GM12878 (cell line): Measurements from ENCODE around the gene ALG12. TPM values are rescaled to one million over a fixed set of nuclear protein-coding genes. Genes with fewer than 3 reads are reported as not detected.
A peak's percentile ranks its signal among the peaks of the same experiment; 100 is the strongest.
"Not testable (repeated sequence)": the region's sequence is repeated elsewhere in the genome, so short reads cannot be mapped to it uniquely, and the experiment has no call there.

Source experiments
- ATAC-seq: fragments of 200-7000 bp; cut with Tn5 transposase; 3 replicates; pipeline ENCODE4 v1.9.1; 2020; ENCODE audit warnings: mild to moderate bottlenecking, moderate library complexity
- BruUV-seq: library from RNA; stranded (reverse); fragments of 400-500 nt; replicated peaks from 2 replicates; lab custom pipeline; 2021; lab: Mats Ljungman, UMichigan
- CTCF ChIA-PET: fragments of 300-600 bp; sonication (Branson Sonifier 250); formaldehyde crosslinking; extraction: SDS; loops from one replicate; lab custom pipeline; 2021; ENCODE audit warnings: inconsistent platforms; lab: Yijun Ruan, JAX
- POLR2A ChIA-PET: fragments of 350-600 bp; formaldehyde crosslinking; extraction: SDS; loops from one replicate; lab custom pipeline; 2021; ENCODE audit warnings: inconsistent platforms; lab: Charles Lee
- RAD21 ChIA-PET: fragments of 300-600 bp; sonication (Branson Sonifier 250); formaldehyde crosslinking; loops from one replicate; lab custom pipeline; 2023; ENCODE audit warnings: antibody characterized with exemption; ENCODE audit not compliant: unreplicated experiment; lab: Charles Lee
- SMC1A ChIA-PET: fragments of 300-600 bp; sonication (Branson Sonifier 250); formaldehyde crosslinking; loops from one replicate; lab custom pipeline; 2023; ENCODE audit not compliant: unreplicated experiment, uncharacterized antibody; lab: Charles Lee
- DNase-seq: peaks from one replicate; pipeline ENCODE4 v3.0.0-alpha.2; 2011; ENCODE audit warnings: low read depth, low spot score
- FAIRE-seq: peaks from 3 replicates; lab custom pipeline; 2011; peaks lifted over from hg19 to GRCh38; lab: Jason Lieb, UNC
- H2AFZ ChIP-seq: 2 replicates; pipeline ENCODE4 v1.6.0; 2011; ENCODE audit warnings: low read depth, low read length, control low read depth; ENCODE audit not compliant: control insufficient read depth
- H3K27ac ChIP-seq: 2 replicates; pipeline ENCODE4 v1.5.1; 2011; ENCODE audit warnings: control low read depth; ENCODE audit not compliant: control insufficient read depth, insufficient read depth
- H3K27me3 ChIP-seq, 2 experiments: replicated peaks in 1 of 2; 2 replicates each; pipeline versions ENCODE4 v1.6.0 to v1.6.1; 2011; ENCODE audit warnings: low read length in 1 of 2; ENCODE audit not compliant: control insufficient read depth in 2 of 2, insufficient read depth in 2 of 2
- H3K36me3 ChIP-seq, 2 experiments: 2 replicates each; pipeline ENCODE4 v1.5.1; 2011; ENCODE audit warnings: low read length in 1 of 2; ENCODE audit not compliant: control insufficient read depth in 2 of 2, insufficient read depth in 2 of 2
- H3K4me1 ChIP-seq: 2 replicates; pipeline ENCODE4 v1.6.1; 2011; ENCODE audit warnings: mild to moderate bottlenecking, low read length, moderate library complexity, mixed read lengths; ENCODE audit not compliant: control insufficient read depth, insufficient read depth
- H3K4me2 ChIP-seq: 2 replicates; pipeline ENCODE4 v1.6.0; 2011; ENCODE audit warnings: control low read depth; ENCODE audit not compliant: control insufficient read depth, insufficient read depth
- H3K4me3 ChIP-seq: fragments of 200-600 bp; sonication (generic); 2 replicates; pipeline ENCODE4 v1.5.1; 2016
- H3K79me2 ChIP-seq: 2 replicates; pipeline ENCODE4 v1.6.0; 2011; ENCODE audit warnings: low read length; ENCODE audit not compliant: control insufficient read depth, insufficient read depth
- H3K9ac ChIP-seq: 2 replicates; pipeline ENCODE4 v1.8.0; 2011; ENCODE audit warnings: low read length, control low read depth, mixed read lengths; ENCODE audit not compliant: control insufficient read depth, insufficient read depth
- H3K9me3 ChIP-seq: replicated peaks from 3 replicates; pipeline ENCODE4 v1.5.1; 2011; ENCODE audit warnings: mild to moderate bottlenecking, low read length; ENCODE audit not compliant: control insufficient read depth, insufficient read depth
- H4K20me1 ChIP-seq: 2 replicates; pipeline ENCODE4 v1.6.0; 2011; ENCODE audit not compliant: control insufficient read depth, insufficient read depth
- CHD2 ChIP-seq: IDR thresholded peaks from 2 replicates; pipeline ENCODE4 v1.6.1; 2011; ENCODE audit warnings: low read depth, low read length, improper control_type of control experiment, borderline replicate concordance
- CREB1 ChIP-seq: IDR thresholded peaks from 2 replicates; pipeline ENCODE4 v1.6.1; 2012; ENCODE audit warnings: low read depth, mild to moderate bottlenecking, inconsistent platforms
- CREM ChIP-seq: IDR thresholded peaks from 2 replicates; pipeline ENCODE4 v1.6.1; 2014; ENCODE audit warnings: antibody characterized with exemption, low read depth
- GABPA ChIP-seq: IDR thresholded peaks from 2 replicates; pipeline ENCODE4 v1.6.1; 2014; ENCODE audit warnings: antibody characterized with exemption, low read depth, mild to moderate bottlenecking, inconsistent platforms
- HCFC1 ChIP-seq: fragments of 150-350 bp; IDR thresholded peaks from 2 replicates; pipeline ENCODE4 v1.6.1; 2014; ENCODE audit warnings: low read length
- MXI1 ChIP-seq: fragments of 150-350 bp; IDR thresholded peaks from 2 replicates; pipeline ENCODE4 v1.6.1; 2011; ENCODE audit warnings: low read depth, mild to moderate bottlenecking, inconsistent platforms, low read length, improper control_type of control experiment
- NFIC ChIP-seq: IDR thresholded peaks from 2 replicates; pipeline ENCODE4 v1.6.1; 2012; ENCODE audit warnings: low read depth, mild to moderate bottlenecking, inconsistent platforms, low read length, moderate library complexity
- RUNX3 ChIP-seq: IDR thresholded peaks from 2 replicates; pipeline ENCODE4 v1.6.1; 2012; ENCODE audit warnings: low read length, inconsistent platforms
- SIX5 ChIP-seq: IDR thresholded peaks from 2 replicates; pipeline ENCODE4 v1.6.1; 2011; ENCODE audit warnings: mild to moderate bottlenecking, low read depth, low read length, moderate library complexity; ENCODE audit not compliant: severe bottlenecking
- SP1 ChIP-seq: IDR thresholded peaks from one replicate; pipeline ENCODE4 v1.6.1; 2011; ENCODE audit warnings: low read depth, low read length
- SRF ChIP-seq, 2 experiments: IDR thresholded peaks; 2 replicates each; pipeline ENCODE4 v1.6.1; 2011; ENCODE audit warnings: low read depth in 2 of 2, low read length in 2 of 2, mild to moderate bottlenecking in 1 of 2, moderate library complexity in 1 of 2
- ZZZ3 ChIP-seq: IDR thresholded peaks from 2 replicates; pipeline ENCODE4 v1.6.1; 2011; ENCODE audit warnings: low read depth; ENCODE audit not compliant: control insufficient read depth, insufficient read length
- WGBS: methylation state at CpG from one replicate; pipeline ENCODE4 v1.1.6; 2016; ENCODE audit warnings: low lambda C conversion rate; ENCODE audit not compliant: insufficient replicate concordance, insufficient coverage; ENCODE audit errors: missing lambda C conversion rate; 5-methylcytosine and 5-hydroxymethylcytosine counted together
- in situ Hi-C: fragments of 300-500 bp; cut with MboI; formaldehyde crosslinking; loops from 9 replicates; pipeline ENCODE4 v1.14.3; 2018; ENCODE audit warnings: mixed read lengths
- intact Hi-C: fragments of 100-400 bp; cut with micrococcal nuclease; formaldehyde crosslinking; loops from one replicate; pipeline ENCODE4 v1.14.2; 2022; ENCODE audit not compliant: unreplicated experiment
- polyA plus RNA-seq, 11 experiments: library from polyadenylated mRNA; depleted of rRNA in 4 of 11; unstranded in 6 of 11; stranded (reverse) in 5 of 11; fragments of >200 nt; fragmentation: Nextera tagmentation in 4 of 11; fragmentation: Illumina TruSeq in 1 of 11; extraction: Ambion mirVana in 4 of 11; extraction: Trizol in 1 of 11; gene quantifications; 1 replicate in 1 of 11; 2 replicates in 10 of 11; pipeline versions ENCODE4 v1.2.1 to v1.2.3, GENCODE V29; 2011 to 2016; ENCODE audit warnings: inconsistent platforms in 2 of 11, missing spikeins in 2 of 11, low read depth in 1 of 11
- total RNA-seq, 4 experiments: library from RNA; depleted of rRNA in 3 of 4; stranded (reverse); fragments of >200 nt in 3 of 4; fragmentation: Illumina TruSeq in 1 of 4; extraction: Trizol in 1 of 4; gene quantifications; 2 replicates each; pipeline versions ENCODE4 v1.2.1 to v1.2.3, GENCODE V29; 2013 to 2021

ALG12 gene
- total and polyA plus RNA-seq, 10 of the 15 experiments (the other 5 are each of a cell fraction or from before 2014, with no cell fraction given) = 0.22 to 23.4 (median 6.6) TPM

DNA sequence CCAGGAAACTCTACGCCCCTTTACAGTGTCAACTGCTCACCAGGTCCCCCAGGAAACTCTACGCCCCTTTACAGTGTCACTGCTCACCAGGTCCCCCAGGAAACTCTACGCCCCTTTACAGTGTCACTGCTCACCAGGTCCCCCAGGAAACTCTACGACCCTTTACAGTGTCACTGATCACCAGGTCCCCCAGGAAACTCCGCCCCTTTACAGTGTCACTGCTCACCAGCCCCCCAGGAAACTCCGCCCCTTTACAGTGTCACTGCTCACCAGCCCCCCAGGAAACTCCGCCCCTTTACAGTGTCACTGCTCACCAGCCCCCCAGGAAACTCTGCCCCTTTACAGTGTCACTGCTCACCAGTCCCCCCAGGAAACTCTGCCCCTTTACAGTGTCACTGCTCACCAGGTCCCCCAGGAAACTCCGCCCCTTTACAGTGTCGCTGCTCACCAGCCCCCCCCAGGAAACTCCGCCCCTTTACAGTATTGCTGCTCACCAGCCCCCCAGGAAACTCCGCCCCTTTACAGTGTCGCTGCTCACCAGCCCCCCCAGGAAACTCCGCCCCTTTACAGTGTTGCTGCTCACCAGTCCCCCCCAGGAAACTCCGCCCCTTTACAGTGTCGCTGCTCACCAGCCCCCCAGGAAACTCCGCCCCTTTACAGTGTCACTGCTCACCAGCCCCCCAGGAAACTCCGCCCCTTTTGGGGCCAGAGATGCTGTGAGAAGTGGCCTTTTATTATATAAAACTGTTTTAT, 27.0 kb upstream of the ALG12 start:
- intact Hi-C loops, H3K27me3 ChIP-seq, H3K4me1 ChIP-seq, H3K9me3 ChIP-seq, H4K20me1 ChIP-seq, ATAC-seq, SMC1A ChIA-PET, BruUV-seq, H3K36me3 ChIP-seq, in situ Hi-C loops, H3K4me3 ChIP-seq: not testable (repeated sequence)
- ChIA-PET CTCF (interaction anchor here (0.7 kb wide), 1 partner anchor 9 kb away, joined by 4 read pairs; no protein-coding TSS in a partner anchor), RAD21 (interaction anchor here (1.0 kb wide), 1 partner anchor 17 kb away, joined by 3 read pairs; no protein-coding TSS in a partner anchor), POLR2A (interaction anchor here (1.0 kb wide), 3 partner anchors 9 to 124 kb away, joined by 3 read pairs; no protein-coding TSS in a partner anchor)
- FAIRE-seq = peak; percentile 98
- Histone ChIP-seq H3K27ac (peak overlapping the region; percentile 73), H2AFZ (peak overlapping the region; percentile 64), H3K4me2 (peak overlapping the region; percentile 52; the same call in 1 of the 2 replicates), H3K79me2 (peaks cover 16% of the 10 kb centered on the region), H3K9ac (peak overlapping the region; percentile 46; the same call in 1 of the 2 replicates)
- 39% methylated on average over 15 of the region's 17 CpGs for WGBS
- TF ChIP-seq ZZZ3 (peak; percentile 23), NFIC (0 out of 2 replicates have a peak, but pooled peaks have one; percentile 31), SIX5 (peak; percentile 40), CREM (0 out of 2 replicates have a peak, but pooled peaks have one; percentile 3), MXI1 (peak; percentile 24; the same call in 1 of the 2 replicates), SRF (IDR thresholded peaks at IDR 0.05; ENCODE audit: low read depth in 2 of 2, low read length in 2 of 2) (0 out of 4 replicates have a peak, but pooled peaks of 1 of the 2 experiments have one; percentile 50), HCFC1 (peak; percentile 64), SP1 (peak; percentile 52), CREB1 (peak; percentile 61), CHD2 (0 out of 2 replicates have a peak, but pooled peaks have one; percentile 45), RUNX3 (peak; percentile 11; the same call in 1 of the 2 replicates), GABPA (peak; percentile 85)
- DNase-seq = peak; percentile 81
